HuH-7.5 (cell line): ENCODE results near the gene MPEG1.
A peak's percentile ranks its signal among the peaks of the same experiment; 100 is the strongest.

Experiments
- DNase-seq: peaks from one replicate; pipeline ENCODE4 v3.0.0; 2011; ENCODE audit warnings: low spot score

MPEG1 gene

DNA sequence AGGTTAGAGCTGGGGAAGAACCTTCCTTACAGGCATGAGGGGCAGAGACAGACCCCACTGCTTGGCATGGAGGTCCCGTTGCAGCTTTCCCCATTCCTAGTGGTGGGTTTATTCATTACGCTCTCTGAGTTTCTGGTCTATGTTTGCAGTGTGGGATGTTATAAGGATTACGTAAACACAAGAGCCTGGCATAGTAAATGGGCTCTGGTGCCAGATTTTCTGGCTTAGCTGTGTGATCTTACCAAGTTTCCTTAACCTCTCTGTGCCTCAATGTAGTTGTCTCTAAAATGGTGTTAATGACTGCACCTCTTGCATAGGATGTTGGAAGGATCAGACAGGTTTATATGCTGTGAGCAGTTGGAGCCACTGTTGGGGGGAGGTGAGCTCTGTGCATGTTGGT is 25.7 kb downstream of the MPEG1 start:
- DNase-seq: no peak

- peak; percentile 65 for DNase-seq
Observed at GRCh38 chr11:59186130-59186594, 26.6 kb downstream of the MPEG1 start.

DNA sequence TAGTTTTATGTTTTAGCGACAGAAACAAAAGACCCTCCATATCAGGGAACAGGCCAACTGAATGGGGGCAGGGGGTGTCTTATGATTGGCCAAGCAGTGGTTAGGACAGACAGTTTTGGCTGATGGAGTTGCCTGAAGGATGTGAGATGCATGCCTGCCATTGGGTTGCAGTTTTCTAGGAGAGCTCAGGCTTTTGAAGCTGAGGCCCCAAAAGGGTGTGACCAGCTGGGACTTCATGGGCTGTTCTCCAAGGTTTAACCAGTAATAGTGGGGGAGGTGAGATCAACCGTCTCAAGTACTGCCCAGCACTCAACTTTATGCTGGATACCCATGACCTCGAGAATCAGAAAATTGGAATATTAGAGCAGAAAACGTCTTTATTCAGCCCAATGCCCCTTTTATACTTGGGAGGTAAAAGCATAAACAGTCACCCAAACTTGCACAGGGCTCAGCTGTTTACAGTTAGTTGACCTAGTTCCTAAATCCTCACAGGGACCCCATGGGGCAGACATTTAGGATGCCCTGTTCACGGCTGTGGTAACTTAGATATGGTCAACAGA is 27.3 kb downstream of the MPEG1 start:
- no peak for DNase-seq

GRCh38 chr11:59184691-59185339 is 27.9 kb downstream of the MPEG1 start:
- no peak for DNase-seq

DNA sequence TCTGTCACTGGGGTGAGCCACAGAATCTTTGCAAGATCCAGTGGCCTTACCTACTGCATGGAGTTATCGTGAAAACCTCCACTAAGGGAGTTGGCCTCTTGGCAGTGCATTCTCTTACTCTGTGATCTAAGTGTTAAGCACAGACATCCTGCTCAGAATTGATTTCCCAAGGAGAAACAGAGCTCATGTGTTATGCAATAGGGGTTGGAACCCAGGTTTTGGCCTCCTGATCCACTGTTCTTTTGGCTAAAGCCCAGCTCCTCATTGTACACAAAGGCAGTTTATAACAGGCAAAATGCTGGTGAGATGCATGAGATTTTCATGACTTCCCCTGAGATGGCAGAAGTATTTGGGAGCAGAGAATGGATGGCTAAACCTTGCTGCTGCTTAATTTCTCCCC is 29.0 kb downstream of the MPEG1 start:
- no peak for DNase-seq

- no peak for DNase-seq
Observed at GRCh38 chr11:59182457-59183151, 30.1 kb downstream of the MPEG1 start.

GRCh38 chr11:59181746-59182456 is 30.8 kb downstream of the MPEG1 start:
- DNase-seq: no peak

DNA sequence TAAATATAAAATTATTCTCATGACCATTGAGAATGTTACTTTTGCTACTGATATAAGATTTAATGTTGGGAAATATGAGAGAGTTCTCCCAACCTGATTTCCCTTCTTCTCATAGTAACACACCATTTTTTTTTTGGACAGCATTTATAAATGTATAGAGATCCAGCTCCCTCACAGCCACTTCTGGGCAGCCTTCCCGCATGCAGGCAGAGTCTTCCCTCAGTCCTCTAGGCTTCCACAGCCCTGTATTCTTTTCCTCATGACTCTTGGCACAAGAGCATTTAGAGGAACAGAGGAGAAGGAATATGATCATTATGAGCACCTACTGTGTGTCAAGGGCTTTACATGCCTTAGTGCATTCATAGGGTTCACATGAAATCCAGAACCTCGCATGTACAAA is 31.8 kb downstream of the MPEG1 start:
- DNase-seq: no peak

GRCh38 chr11:59180168-59180776 is 32.5 kb downstream of the MPEG1 start:
- no peak for DNase-seq

GRCh38 chr11:59179121-59179520 is 33.6 kb downstream of the MPEG1 start:
- no peak for DNase-seq

GRCh38 chr11:59178402-59178801 is 34.3 kb downstream of the MPEG1 start:
- DNase-seq: no peak

- no peak for DNase-seq
Observed at GRCh38 chr11:59176330-59176729, 36.4 kb downstream of the MPEG1 start.

DNA sequence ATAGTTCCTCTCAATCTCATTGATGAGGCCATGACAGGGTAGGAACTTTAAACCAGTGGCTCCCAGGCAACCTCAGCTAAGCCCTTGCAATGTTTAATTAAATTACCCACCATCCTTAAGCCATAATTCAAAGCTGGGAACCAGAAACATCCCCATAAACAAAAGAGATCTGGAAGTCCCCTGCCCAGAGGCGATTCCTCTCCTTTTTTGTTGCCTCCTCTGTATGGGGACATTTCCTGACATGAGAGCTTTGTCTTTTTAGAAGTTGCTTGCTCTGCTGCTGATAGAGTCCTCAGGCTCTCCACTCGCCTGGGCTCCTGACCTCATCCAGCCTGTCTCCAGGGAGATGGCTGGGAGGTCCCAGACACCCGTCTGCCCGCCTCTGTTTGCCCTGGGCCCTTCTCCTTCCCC is 37.6 kb downstream of the MPEG1 start:
- DNase-seq: no peak

GRCh38 chr11:59174664-59175033 is 38.1 kb downstream of the MPEG1 start:
- no peak for DNase-seq

DNA sequence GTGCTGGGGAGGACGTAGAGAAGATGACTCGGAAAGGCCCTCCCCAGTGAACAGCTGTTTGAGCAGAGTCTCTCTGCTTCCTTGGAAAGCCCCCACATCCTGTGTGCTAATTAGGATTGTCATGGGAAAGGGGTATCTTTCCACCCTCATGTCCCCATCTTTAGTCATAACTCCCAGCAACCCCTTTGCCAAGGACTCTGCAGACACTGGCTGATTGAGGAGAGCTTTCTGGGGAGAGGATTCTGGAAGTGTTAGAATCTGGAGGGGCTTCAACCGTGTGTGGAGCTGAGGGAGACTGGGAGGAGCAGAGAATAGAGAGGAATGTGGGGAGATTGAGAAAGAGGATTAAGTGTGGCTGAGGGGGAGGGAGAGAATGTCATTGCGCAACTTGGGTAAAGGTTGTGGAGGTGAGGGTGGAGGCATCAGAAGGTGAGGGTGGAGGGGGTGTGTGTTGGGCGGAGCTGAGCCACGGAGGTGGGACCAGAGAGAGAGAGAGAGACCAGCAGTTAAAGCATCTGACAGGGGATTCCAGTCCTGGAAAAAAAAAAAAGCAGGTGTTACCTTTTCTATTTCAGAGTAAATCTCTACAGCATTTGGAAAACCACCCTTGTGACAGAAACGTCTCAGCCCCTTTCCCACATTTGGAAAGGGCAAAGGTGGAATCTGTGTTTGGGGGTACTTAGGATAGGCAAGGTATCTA is 38.6 kb downstream of the MPEG1 start:
- peak; percentile 56 for DNase-seq

DNA sequence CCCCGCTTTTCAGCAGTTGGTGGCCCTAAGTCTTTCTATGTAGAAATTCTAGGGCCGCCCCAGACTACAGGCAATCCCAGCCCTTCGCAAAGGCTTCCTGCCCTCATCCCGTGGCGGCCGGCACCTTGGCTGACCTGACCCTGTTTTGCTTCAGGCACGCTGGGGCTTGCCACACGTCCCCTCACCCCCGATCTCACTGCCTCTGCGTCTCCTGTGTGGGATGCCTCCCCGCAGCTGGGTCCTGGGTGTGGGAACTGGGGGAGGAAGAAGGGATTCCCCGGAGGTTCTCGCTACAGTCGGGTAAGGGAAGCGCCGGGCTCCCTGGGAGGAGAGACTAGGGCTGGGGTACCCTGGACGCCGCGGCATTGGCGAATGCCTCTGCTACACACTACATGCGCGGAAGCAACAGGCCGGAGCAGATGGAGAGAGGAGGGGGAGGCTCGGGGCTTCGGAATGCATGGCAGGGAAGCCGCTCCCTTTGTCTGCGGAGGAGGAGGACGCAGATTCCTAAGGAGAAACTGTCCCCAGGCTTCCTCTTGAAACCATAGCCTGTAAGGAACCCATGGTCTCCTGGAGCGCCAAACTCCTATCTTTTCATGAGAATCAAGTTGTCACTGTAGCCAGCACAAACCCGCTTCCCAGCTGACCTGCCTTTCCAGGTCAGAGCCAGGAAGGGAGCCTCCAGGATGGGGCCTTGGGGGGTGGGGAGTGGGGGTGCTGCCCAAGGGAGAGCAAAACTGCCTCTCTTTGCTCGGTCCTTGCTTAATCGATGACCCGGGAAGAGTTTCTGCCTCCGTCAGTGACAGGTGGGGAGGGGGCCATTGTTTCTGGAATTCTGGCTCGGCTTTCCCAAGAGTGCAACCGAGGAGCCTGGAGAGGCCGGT is 39.4 kb downstream of the MPEG1 start:
- no peak for DNase-seq

GRCh38 chr11:59172345-59173079 is 40.2 kb downstream of the MPEG1 start:
- no peak for DNase-seq

DNA sequence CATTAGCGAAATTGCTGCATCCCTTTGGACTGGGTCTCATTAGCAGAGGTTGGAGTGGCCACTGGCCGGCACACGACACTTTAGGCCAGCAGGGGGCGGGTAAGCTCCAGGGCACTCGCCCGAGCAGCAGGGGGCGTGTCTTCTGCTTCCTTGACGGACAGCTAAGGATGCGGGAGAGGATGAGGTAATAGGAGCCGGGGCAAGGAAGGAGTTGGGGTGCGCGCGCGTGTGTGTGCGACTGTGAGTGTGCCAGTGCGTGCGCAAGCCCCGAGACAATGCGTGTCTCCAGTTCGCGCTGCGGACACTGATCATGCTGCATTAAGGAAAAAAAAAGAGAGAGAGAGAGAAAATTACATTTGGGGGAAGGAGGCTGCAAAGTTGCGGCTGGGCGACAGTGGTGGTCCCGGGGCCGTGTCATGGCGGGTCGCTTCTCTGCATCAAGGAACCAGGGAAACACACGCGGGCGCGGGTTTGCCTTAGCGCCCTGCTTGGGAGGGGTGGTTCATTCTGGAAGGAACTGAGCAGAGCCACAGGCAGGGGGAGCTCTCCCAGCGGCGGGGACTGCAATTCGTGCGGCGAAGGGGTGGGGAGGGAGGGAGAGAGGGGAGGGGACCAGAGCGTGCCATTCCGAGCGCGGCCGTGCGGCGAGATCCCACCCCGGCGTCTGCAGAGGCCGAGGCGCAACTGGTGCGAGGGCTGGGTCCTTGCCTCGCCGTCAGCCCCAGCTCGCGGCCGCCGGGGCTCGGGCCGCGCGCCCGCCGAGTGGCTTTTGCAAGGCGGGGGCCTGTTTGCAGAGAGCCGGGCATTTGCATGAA is 41.0 kb downstream of the MPEG1 start, which contains the start of gene DTX4:
Gene DTX4 (plus strand): TSS at position 625 of the 815 bp plus-strand sequence. CDS start 464 bp downstream, outside the sequence.
- peak; percentile 71 for DNase-seq

DNA sequence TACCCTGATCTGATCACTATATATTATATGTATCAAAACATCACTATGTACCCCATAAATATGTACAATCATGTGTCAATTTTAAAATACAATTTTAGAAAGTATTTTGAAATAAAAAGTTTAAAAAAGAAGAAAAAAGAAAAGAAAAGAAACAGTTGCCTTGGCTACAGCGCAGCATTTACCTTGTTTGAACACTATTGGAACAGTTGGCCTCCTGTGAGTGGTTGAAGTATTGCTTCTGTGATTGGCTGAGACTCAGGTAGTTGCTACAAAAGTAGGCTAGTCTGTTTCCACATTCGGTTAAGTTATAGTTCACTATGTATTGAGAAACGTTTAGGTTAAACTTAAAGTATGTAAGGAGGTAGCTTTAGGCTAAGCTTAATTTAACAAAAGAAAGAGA is 48.7 kb downstream of the MPEG1 start:
- no peak for DNase-seq
